Keratinocyte (primary cell): Measurements from ENCODE around the gene MYOT. TPM values are rescaled to one million over a fixed set of nuclear protein-coding genes. Genes with fewer than 3 reads are reported as not detected.

Experiments used
- DNase-seq: peaks from one replicate; pipeline ENCODE4 v3.0.0-alpha.2; 2011; ENCODE audit warnings: low read depth, missing footprints, low spot score
- FAIRE-seq: peaks from 2 replicates; lab custom pipeline; 2011; peaks lifted over from hg19 to GRCh38; lab: Jason Lieb, UNC
- H2AFZ ChIP-seq: 2 replicates; pipeline ENCODE4 v1.6.0; 2012; ENCODE audit warnings: low read length, control low read depth, inconsistent platforms; ENCODE audit not compliant: control insufficient read depth
- H3K27ac ChIP-seq: 2 replicates; pipeline ENCODE4 v1.5.1; 2011; ENCODE audit warnings: low read length; ENCODE audit not compliant: control insufficient read depth, insufficient read depth
- H3K27me3 ChIP-seq: 3 replicates; pipeline ENCODE4 v1.6.0; 2011; ENCODE audit warnings: low read length; ENCODE audit not compliant: control insufficient read depth, insufficient read depth; ENCODE audit errors: extremely low read depth
- H3K36me3 ChIP-seq, 2 experiments: 2 replicates in 1 of 2; 3 replicates in 1 of 2; pipeline ENCODE4 v1.5.1; 2011; ENCODE audit warnings: low read length in 2 of 2, mild to moderate bottlenecking in 1 of 2; ENCODE audit not compliant: control insufficient read depth in 2 of 2, insufficient read depth in 2 of 2; ENCODE audit errors: extremely low read depth in 1 of 2
- H3K4me1 ChIP-seq: 3 replicates; pipeline ENCODE4 v1.5.1; 2011; ENCODE audit warnings: low read length; ENCODE audit not compliant: control insufficient read depth, insufficient read depth; ENCODE audit errors: extremely low read depth
- H3K4me2 ChIP-seq: 3 replicates; pipeline ENCODE4 v1.6.0; 2011; ENCODE audit warnings: low read depth, low read length; ENCODE audit not compliant: control insufficient read depth, insufficient read depth; ENCODE audit errors: extremely low read depth
- H3K4me3 ChIP-seq, 3 experiments: fragments of 200-600 bp in 1 of 3; sonication (generic) in 1 of 3; 2 replicates in 2 of 3; 3 replicates in 1 of 3; pipeline ENCODE4 v1.5.1; 2011 to 2016; ENCODE audit warnings: low read length in 3 of 3, mild to moderate bottlenecking in 3 of 3, control low read depth in 2 of 3, inconsistent platforms in 1 of 3, low read depth in 1 of 3, mixed read lengths in 1 of 3, mixed run types in 1 of 3, moderate library complexity in 1 of 3; ENCODE audit not compliant: control insufficient read depth in 2 of 3, insufficient read depth in 2 of 3; ENCODE audit errors: extremely low read depth in 1 of 3
- H3K79me2 ChIP-seq: 2 replicates; pipeline ENCODE4 v1.6.0; 2012; ENCODE audit warnings: low read length; ENCODE audit not compliant: control insufficient read depth, insufficient read depth
- H3K9ac ChIP-seq: 3 replicates; pipeline ENCODE4 v1.6.0; 2011; ENCODE audit warnings: low read length; ENCODE audit not compliant: control insufficient read depth, insufficient read depth; ENCODE audit errors: extremely low read depth
- H3K9me1 ChIP-seq: 3 replicates; pipeline ENCODE4 v1.6.0; 2011; ENCODE audit warnings: low read length; ENCODE audit not compliant: control insufficient read depth, insufficient read depth; ENCODE audit errors: extremely low read depth
- H3K9me3 ChIP-seq: 2 replicates; pipeline ENCODE4 v1.5.1; 2012; ENCODE audit warnings: low read depth, low read length; ENCODE audit not compliant: control insufficient read depth
- H4K20me1 ChIP-seq: 3 replicates; pipeline ENCODE4 v1.6.0; 2011; ENCODE audit warnings: low read length; ENCODE audit not compliant: control insufficient read depth, insufficient read depth; ENCODE audit errors: extremely low read depth
- EZH2 ChIP-seq: IDR thresholded peaks from one replicate; pipeline ENCODE4 v1.6.1; 2012; ENCODE audit warnings: inconsistent platforms, mild to moderate bottlenecking, low read length, moderate library complexity
- dilution Hi-C: fragments of 300-500 bp; cut with MboI; formaldehyde crosslinking; loops from one replicate; pipeline ENCODE4 v1.7.0; 2020; ENCODE audit warnings: low sequenced_read_pairs; ENCODE audit not compliant: extremely low pct_ligation_motif_present
- polyA plus RNA-seq, 5 experiments: library from polyadenylated mRNA; depleted of rRNA in 3 of 5; stranded (reverse) in 3 of 5; stranded (forward) in 1 of 5; unstranded in 1 of 5; fragments of >200 nt; gene quantifications; 1 replicate in 1 of 5; 2 replicates in 3 of 5; 3 replicates in 1 of 5; pipeline versions ENCODE4 v1.2.1 to v1.2.3, GENCODE V29; 2011 to 2012; ENCODE audit warnings: missing spikeins in 2 of 5, low read depth in 1 of 5, low replicate concordance in 1 of 5
- TF ChIP-seq, protein P1 (sequence below), 3 experiments: IDR thresholded peaks in 1 of 3; conservative IDR thresholded peaks in 1 of 3; optimal IDR thresholded peaks in 1 of 3; 2 replicates in 2 of 3; 3 replicates in 1 of 3; pipeline versions ENCODE3 to v1.5.1; 2011; ENCODE audit warnings: low read length in 3 of 3, mild to moderate bottlenecking in 3 of 3, moderate library complexity in 2 of 3, control low read depth in 1 of 3, inconsistent platforms in 1 of 3; ENCODE audit not compliant: insufficient read depth in 2 of 3; ENCODE audit errors: extremely low read depth in 1 of 3

The MYOT gene
- polyA plus RNA-seq, 1 donor (not counting 4 experiments of a cell fraction or from before 2014, with no cell fraction given): 0.55 TPM

DNA sequence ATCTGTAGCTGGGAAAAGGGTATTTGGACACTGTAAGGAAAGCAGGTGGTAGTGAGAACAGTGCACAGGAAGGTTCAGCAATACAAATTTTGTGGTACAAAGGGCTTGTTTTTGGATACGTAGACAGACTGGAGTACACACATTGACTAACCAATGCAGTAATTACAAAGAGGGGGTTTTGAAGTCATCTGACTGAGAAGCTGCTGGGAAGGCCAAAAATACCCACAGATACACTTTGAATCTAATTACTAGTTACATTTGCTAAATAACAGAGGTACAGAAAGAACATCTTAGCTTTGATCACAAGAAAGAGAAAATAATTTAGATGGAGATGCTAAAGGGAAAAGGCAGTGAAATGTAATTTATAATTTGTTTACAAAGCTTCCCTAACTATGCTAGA, 67.5 kb downstream of the MYOT start:
- dilution Hi-C loops: no loop called here
- Histone ChIP-seq H4K20me1 (no peaks in the 10 kb centered on the region), H3K4me3 (no peak overlapping the region), H3K9me1 (no peaks in the 10 kb centered on the region), H2AFZ (no peak overlapping the region), H3K27me3 (no peaks in the 10 kb centered on the region), H3K9ac (no peak overlapping the region), H3K27ac (no peak overlapping the region), H3K36me3 (peaks cover 5 to 9% of the 10 kb centered on the region in 2 experiments), H3K9me3 (no peaks in the 10 kb centered on the region), H3K4me2 (no peak overlapping the region), H3K4me1 (no peaks in the 10 kb centered on the region), H3K79me2 (no peaks in the 10 kb centered on the region)
- no peak for TF ChIP-seq EZH2
- TF ChIP-seq, protein P1, sequence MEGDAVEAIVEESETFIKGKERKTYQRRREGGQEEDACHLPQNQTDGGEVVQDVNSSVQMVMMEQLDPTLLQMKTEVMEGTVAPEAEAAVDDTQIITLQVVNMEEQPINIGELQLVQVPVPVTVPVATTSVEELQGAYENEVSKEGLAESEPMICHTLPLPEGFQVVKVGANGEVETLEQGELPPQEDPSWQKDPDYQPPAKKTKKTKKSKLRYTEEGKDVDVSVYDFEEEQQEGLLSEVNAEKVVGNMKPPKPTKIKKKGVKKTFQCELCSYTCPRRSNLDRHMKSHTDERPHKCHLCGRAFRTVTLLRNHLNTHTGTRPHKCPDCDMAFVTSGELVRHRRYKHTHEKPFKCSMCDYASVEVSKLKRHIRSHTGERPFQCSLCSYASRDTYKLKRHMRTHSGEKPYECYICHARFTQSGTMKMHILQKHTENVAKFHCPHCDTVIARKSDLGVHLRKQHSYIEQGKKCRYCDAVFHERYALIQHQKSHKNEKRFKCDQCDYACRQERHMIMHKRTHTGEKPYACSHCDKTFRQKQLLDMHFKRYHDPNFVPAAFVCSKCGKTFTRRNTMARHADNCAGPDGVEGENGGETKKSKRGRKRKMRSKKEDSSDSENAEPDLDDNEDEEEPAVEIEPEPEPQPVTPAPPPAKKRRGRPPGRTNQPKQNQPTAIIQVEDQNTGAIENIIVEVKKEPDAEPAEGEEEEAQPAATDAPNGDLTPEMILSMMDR (optimal IDR thresholded peaks at IDR 0.05 in 1 of 3, IDR thresholded peaks at IDR 0.05 in 1 of 3, conservative IDR thresholded peaks at IDR 0.05 in 1 of 3; ENCODE audit: extremely low read depth in 1 of 3, insufficient read depth in 2 of 3, low read length in 3 of 3): no peak
- FAIRE-seq (no peak), DNase-seq (no peak)

DNA sequence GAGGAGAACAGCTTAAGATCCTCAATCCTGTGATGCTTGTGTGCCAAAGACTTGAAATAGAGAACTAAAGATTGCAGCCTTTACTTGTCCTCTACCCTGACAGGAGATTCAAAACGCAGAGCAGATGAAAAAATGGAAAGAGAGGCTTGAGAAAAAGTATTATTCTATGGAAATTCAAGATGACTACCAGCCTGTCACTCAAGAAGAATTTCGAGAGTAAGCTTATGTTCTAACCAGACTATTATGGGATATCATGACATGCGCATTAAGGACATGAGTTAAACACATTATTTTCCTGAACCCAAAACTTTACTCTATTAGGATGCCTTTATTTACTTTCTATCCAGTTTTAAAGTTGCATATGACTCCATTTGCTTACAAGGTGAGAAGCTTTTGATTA, 68.0 kb downstream of the MYOT start:
- no peaks in the 10 kb centered on the region for H3K79me2 ChIP-seq
- H3K4me3 ChIP-seq: no peak overlapping the region
- H3K27ac ChIP-seq: no peak overlapping the region
- H3K9ac ChIP-seq: no peak overlapping the region
- no peaks in the 10 kb centered on the region for H3K27me3 ChIP-seq
- dilution Hi-C loops: no loop called here
- no peak overlapping the region for H2AFZ ChIP-seq
- FAIRE-seq (no peak), DNase-seq (no peak)
- H3K4me1 ChIP-seq: no peaks in the 10 kb centered on the region
- H3K9me1 ChIP-seq: no peaks in the 10 kb centered on the region
- no peak overlapping the region for H3K4me2 ChIP-seq
- H4K20me1 ChIP-seq: no peaks in the 10 kb centered on the region
- H3K36me3 ChIP-seq: peaks cover 5 to 9% of the 10 kb centered on the region in 2 experiments
- no peaks in the 10 kb centered on the region for H3K9me3 ChIP-seq
- no peak for TF ChIP-seq EZH2
- TF ChIP-seq, protein P1 (optimal IDR thresholded peaks at IDR 0.05 in 1 of 3, IDR thresholded peaks at IDR 0.05 in 1 of 3, conservative IDR thresholded peaks at IDR 0.05 in 1 of 3; ENCODE audit: extremely low read depth in 1 of 3, insufficient read depth in 2 of 3, low read length in 3 of 3): no peak

Other genes starting within 250 kb of the MYOT start
- 1.5 to 3.3 TPM (median 2.5 TPM) in 3 replicates for gene KLHL3, start 131.8 kb upstream of the MYOT start, polyA plus RNA-seq
- gene HNRNPA0, start 113.5 kb upstream of the MYOT start, polyA plus RNA-seq: 8.4 to 11.6 TPM (median 11.4 TPM) in 3 replicates
- gene PKD2L2, start 21.6 kb downstream of the MYOT start, polyA plus RNA-seq: 0.10 TPM in 1 of 3 replicates, not detected in the others
- gene FAM13B, start 165.2 kb downstream of the MYOT start, polyA plus RNA-seq: 7.4 to 12.9 TPM (median 9.1 TPM) in 3 replicates
- not detected in 3 replicates for gene WNT8A, start 216.2 kb downstream of the MYOT start, polyA plus RNA-seq